Measurements from ENCODE around the gene FADS6. TPM values are rescaled to one million over a fixed set of nuclear protein-coding genes. Genes with fewer than 3 reads are reported as not detected.
A peak's percentile ranks its signal among the peaks of the same experiment; 100 is the strongest.

Gene FADS6
- total RNA-seq, 1 experiment from 2014 or later, result 1.2 TPM

GRCh38 chr17:74935048-74935447 is 41.6 kb upstream of the FADS6 start:
- no peak for TF ChIP-seq CTCF (conservative IDR thresholded peaks at IDR 0.05)
- H3K18ac ChIP-seq (ENCODE audit: insufficient read length, low read depth, low read length), result no peak overlapping the region
- Mint-ChIP-seq H3K4me3 (peak overlapping the region; percentile 42 to 75; a peak in 3 of 5 replicates), H3K36me3 (ENCODE audit: insufficient read depth in 1 of 3, low read depth in 3 of 3) (no peaks in the 10 kb centered on the region), H3K27ac (no peak overlapping the region), H3K27me3 (ENCODE audit: low read depth) (peaks cover 94% of the 10 kb centered on the region), H3K4me1 (peaks cover 5 to 15% of the 10 kb centered on the region in 2 experiments), H3K9me3 (no peaks in the 10 kb centered on the region; a peak in 2 of 5 replicates)
- peak overlapping the region; percentile 56 for H3K4me2 ChIP-seq (ENCODE audit: insufficient read depth, insufficient read length, low read length)
- no peak overlapping the region for H2AK5ac ChIP-seq (ENCODE audit: insufficient read length, low read length)
- no peak overlapping the region for H3K23ac ChIP-seq (ENCODE audit: insufficient read length, low read depth, low read length)
- H2BK20ac ChIP-seq (ENCODE audit: low read depth, low read length, poor library complexity, severe bottlenecking), result no peak overlapping the region
- H3K23me2 ChIP-seq (ENCODE audit: insufficient read length, low read depth, low read length, poor library complexity, severe bottlenecking), result peaks cover 14% of the 10 kb centered on the region
- no peak overlapping the region for H3K9ac ChIP-seq (ENCODE audit: extremely low read depth, insufficient read length, low read length)
- WGBS (ENCODE audit: extremely low coverage, insufficient read length, low lambda C conversion rate), result no CpG with 5 or more reads among the region's 3 CpGs
- H4K5ac ChIP-seq (ENCODE audit: insufficient read length, low read depth, low read length), result no peak overlapping the region
- no peaks in the 10 kb centered on the region for H3K9me3 ChIP-seq (ENCODE audit: control insufficient read depth, low read depth, low read length)
- no peaks in the 10 kb centered on the region; the same call in 1 of the 2 replicates for H3K4me1 ChIP-seq (ENCODE audit: insufficient read depth, low read length)
- no peak overlapping the region for H4K91ac ChIP-seq (ENCODE audit: insufficient read length, low read depth, low read length)
- no peak overlapping the region for H3K14ac ChIP-seq (ENCODE audit: insufficient read depth, low read length)
- H2AFZ ChIP-seq (ENCODE audit: low read length), result no peak overlapping the region
- H3K56ac ChIP-seq (ENCODE audit: insufficient read length, low read depth, low read length), result no peak overlapping the region
- H2BK12ac ChIP-seq (ENCODE audit: insufficient read length, low read depth, low read length), result no peak overlapping the region
- H2BK5ac ChIP-seq (ENCODE audit: insufficient read length, low read length), result no peak overlapping the region
- H2BK15ac ChIP-seq (ENCODE audit: low read depth, low read length), result no peak overlapping the region
- no peaks in the 10 kb centered on the region for H4K20me1 ChIP-seq (ENCODE audit: control insufficient read depth, insufficient read depth, insufficient read length)
- no peak for DNase-seq
- H3K79me2 ChIP-seq (ENCODE audit: insufficient read depth, low read length), result no peaks in the 10 kb centered on the region
- no peaks in the 10 kb centered on the region for H3K79me1 ChIP-seq (ENCODE audit: insufficient read depth, low read depth, low read length, poor library complexity, severe bottlenecking)
- H4K8ac ChIP-seq (replicated peaks; ENCODE audit: insufficient read length, low read depth, low read length), result no peak overlapping the region
- no peak overlapping the region for H3K4ac ChIP-seq (ENCODE audit: low read depth, low read length)
- H3K27me3 ChIP-seq (ENCODE audit: insufficient read depth, low read length), result peaks cover 32% of the 10 kb centered on the region
- no peak overlapping the region for H3K27ac ChIP-seq (ENCODE audit: insufficient read length, low read depth, low read length)
- no peak overlapping the region for H2BK120ac ChIP-seq (ENCODE audit: low read depth, low read length, poor library complexity, severe bottlenecking)
- H3T11ph ChIP-seq (ENCODE audit: low read length), result no peak overlapping the region
